ENCODE results near the gene AGRP. TPM values are rescaled to one million over a fixed set of nuclear protein-coding genes. Genes with fewer than 3 reads are reported as not detected.

AGRP gene
- total RNA-seq, 1 experiment from 2014 or later, result not detected

DNA sequence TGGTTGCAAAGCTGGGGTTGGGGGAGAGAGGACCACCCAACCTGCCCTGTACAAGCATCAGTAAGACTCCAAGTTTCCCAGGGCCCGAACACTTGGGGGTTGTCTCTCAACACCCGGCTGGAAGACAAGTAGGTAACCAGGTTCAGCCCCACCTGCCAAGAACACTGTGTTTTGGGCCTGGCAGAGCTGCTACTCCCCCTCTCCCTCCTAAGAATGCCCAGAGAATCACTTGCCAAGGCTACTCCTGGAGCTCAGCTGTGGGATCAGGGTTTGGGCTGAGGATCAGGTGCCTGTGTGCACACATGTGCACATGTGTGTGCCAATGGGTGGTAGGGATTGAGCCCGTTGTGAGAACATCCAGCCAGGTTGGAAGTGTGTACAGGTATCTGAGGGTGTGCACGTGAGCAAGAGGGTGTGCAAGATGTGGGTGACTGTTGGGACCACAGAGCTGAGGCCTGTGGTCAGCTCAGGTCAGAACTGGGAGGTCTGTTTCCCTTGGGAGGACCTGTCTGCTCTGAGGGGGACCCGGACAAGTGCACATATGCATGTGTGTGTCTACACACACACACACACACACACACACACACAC lies 50.1 kb downstream of the AGRP start:
- DNase-seq, result no peak
- no peak for TF ChIP-seq CTCF (IDR thresholded peaks at IDR 0.05; ENCODE audit: unreplicated experiment)
- CTCF ChIA-PET, result interaction anchor here (0.6 to 0.7 kb wide), 5 partner anchors 14 to 231 kb away, joined by 3 to 5 read pairs (median 4); no protein-coding TSS in a partner anchor
- H3K4me3 Mint-ChIP-seq (ENCODE audit: low read depth, unreplicated experiment), result no peak overlapping the region
- H3K27ac Mint-ChIP-seq (ENCODE audit: unreplicated experiment), result no peak overlapping the region
- peaks cover 22% of the 10 kb centered on the region for H3K4me1 Mint-ChIP-seq (ENCODE audit: low read depth, unreplicated experiment)
- H3K9me3 Mint-ChIP-seq (ENCODE audit: low read depth, unreplicated experiment), result no peaks in the 10 kb centered on the region
- H3K36me3 Mint-ChIP-seq (ENCODE audit: insufficient read depth, unreplicated experiment), result peaks cover 21% of the 10 kb centered on the region
- BruUV-seq (replicated peaks), result no TSS peak
- peaks cover 8% of the 10 kb centered on the region for H3K27me3 Mint-ChIP-seq (ENCODE audit: unreplicated experiment)
- intact Hi-C loops (cut with micrococcal nuclease; ENCODE audit: unreplicated experiment), result no loop called here

Other genes starting within 250 kb of the AGRP start
- 37.2 and 37.9 TPM in 2 replicates for gene FHOD1, start 236.1 kb downstream of the AGRP start, total RNA-seq (2022)
- gene SLC9A5, start 234.6 kb downstream of the AGRP start, total RNA-seq (2022), result 2.4 and 4.4 TPM in 2 replicates
- 5.5 and 9.2 TPM in 2 replicates for gene PLEKHG4, start 204.0 kb downstream of the AGRP start, total RNA-seq (2022)
- 3.8 and 5.6 TPM in 2 replicates for gene KCTD19, start 156.8 kb downstream of the AGRP start, total RNA-seq (2022)
- gene LRRC36, start 156.7 kb downstream of the AGRP start, total RNA-seq (2022), result 7.1 and 9.2 TPM in 2 replicates
- 8.5 and 8.8 TPM in 2 replicates for gene TPPP3, start 90.0 kb downstream of the AGRP start, total RNA-seq (2022)
- gene ZDHHC1, start 67.1 kb downstream of the AGRP start, total RNA-seq (2022), result 22.6 and 24.4 TPM in 2 replicates
- 10.2 and 10.8 TPM in 2 replicates for gene HSD11B2, start 52.4 kb downstream of the AGRP start, total RNA-seq (2022)
- gene ATP6V0D1, start 2.4 kb downstream of the AGRP start, total RNA-seq (2022), result 85.3 and 91.0 TPM in 2 replicates
- 59.0 and 71.6 TPM in 2 replicates for gene RIPOR1, start 45.3 kb upstream of the AGRP start, total RNA-seq (2022)
- 50.9 and 52.1 TPM in 2 replicates for gene CTCF, start 79.0 kb upstream of the AGRP start, total RNA-seq (2022)
- 4.4 and 4.9 TPM in 2 replicates for gene CARMIL2, start 161.6 kb upstream of the AGRP start, total RNA-seq (2022)
- gene ACD, start 176.7 kb upstream of the AGRP start, total RNA-seq (2022), result 44.0 and 49.9 TPM in 2 replicates
- gene PARD6A, start 177.4 kb upstream of the AGRP start, total RNA-seq (2022), result 9.5 and 12.3 TPM in 2 replicates
- gene ENKD1, start 183.2 kb upstream of the AGRP start, total RNA-seq (2022), result 22.6 and 23.0 TPM in 2 replicates
- gene C16orf86, start 183.3 kb upstream of the AGRP start, total RNA-seq (2022), result 0.66 and 0.68 TPM in 2 replicates
- gene GFOD2, start 235.8 kb upstream of the AGRP start, total RNA-seq (2022), result 23.9 and 25.6 TPM in 2 replicates

All from Calu3 (cell line).